ENCODE measurements around the gene PIP5KL1.
"Not testable (repeated sequence)": the region's sequence is repeated elsewhere in the genome, so short reads cannot be mapped to it uniquely, and the experiment has no call there.

PIP5KL1 gene

GRCh38 chr9:127885508-127886281 lies 44.9 kb downstream of the PIP5KL1 start:
- DNase-seq, result no peak

GRCh38 chr9:127884976-127885490 lies 45.5 kb downstream of the PIP5KL1 start:
- DNase-seq, result no peak

- DNase-seq, result no peak
Measured at GRCh38 chr9:127884427-127884911, 46.1 kb downstream of the PIP5KL1 start.

GRCh38 chr9:127883959-127884358 lies 46.6 kb downstream of the PIP5KL1 start:
- no peak for DNase-seq

- not testable (repeated sequence) for DNase-seq
Measured at GRCh38 chr9:127881715-127882114, 48.9 kb downstream of the PIP5KL1 start.

GRCh38 chr9:127880143-127880542 lies 50.4 kb downstream of the PIP5KL1 start:
- DNase-seq, result no peak

GRCh38 chr9:127878652-127879390 lies 51.8 kb downstream of the PIP5KL1 start:
- no peak for DNase-seq

GRCh38 chr9:127878001-127878651 lies 52.5 kb downstream of the PIP5KL1 start:
- no peak for DNase-seq

- DNase-seq, result peak; percentile 78 to 85
Measured at GRCh38 chr9:127877566-127877998, 53.0 kb downstream of the PIP5KL1 start, which contains the start of gene AK1. Gene AK1, minus strand, starts transcription at chr9:127877675. Its CDS starts 3,058 bp downstream, at chr9:127874617.

- DNase-seq, result no peak
Measured at GRCh38 chr9:127876764-127877562, 53.6 kb downstream of the PIP5KL1 start.

GRCh38 chr9:127876026-127876763 lies 54.4 kb downstream of the PIP5KL1 start:
- DNase-seq, result no peak

GRCh38 chr9:127875306-127875966 lies 55.1 kb downstream of the PIP5KL1 start:
- DNase-seq, result no peak

GRCh38 chr9:127874301-127875221 lies 56.0 kb downstream of the PIP5KL1 start:
- peak in 1 of 2 donors; percentile 36 for DNase-seq

GRCh38 chr9:127873886-127874285 lies 56.7 kb downstream of the PIP5KL1 start:
- peak; percentile 81 to 83 for DNase-seq

GRCh38 chr9:127873223-127873691 lies 57.3 kb downstream of the PIP5KL1 start:
- peak; percentile 15 to 42 for DNase-seq

- DNase-seq, result no peak
Measured at GRCh38 chr9:127872369-127873222, 58.0 kb downstream of the PIP5KL1 start.

- no peak for DNase-seq
Measured at GRCh38 chr9:127871531-127871930, 59.0 kb downstream of the PIP5KL1 start.

GRCh38 chr9:127870887-127871286 lies 59.7 kb downstream of the PIP5KL1 start:
- no peak for DNase-seq

Measured in hippocampal formation (tissue), 2 donors.